Breast epithelium (tissue), 3 donors: ENCODE data around the gene RYR1.

ENCODE experiments used
- POLR2AphosphoS5 ChIP-seq, 3 donors: sonication (generic); formaldehyde crosslinking; IDR thresholded peaks; one replicate each; pipeline ENCODE4 v1.6.1; 2017; ENCODE audit warnings: antibody characterized with exemption in 3 of 3
- TF ChIP-seq, protein P1 (sequence below), 3 donors: fragments of 450-650 bp; IDR thresholded peaks; one replicate each; pipeline ENCODE4 v1.5.1; 2016 to 2017; ENCODE audit warnings: antibody characterized with exemption in 3 of 3, mild to moderate bottlenecking in 3 of 3, moderate library complexity in 3 of 3

DNA sequence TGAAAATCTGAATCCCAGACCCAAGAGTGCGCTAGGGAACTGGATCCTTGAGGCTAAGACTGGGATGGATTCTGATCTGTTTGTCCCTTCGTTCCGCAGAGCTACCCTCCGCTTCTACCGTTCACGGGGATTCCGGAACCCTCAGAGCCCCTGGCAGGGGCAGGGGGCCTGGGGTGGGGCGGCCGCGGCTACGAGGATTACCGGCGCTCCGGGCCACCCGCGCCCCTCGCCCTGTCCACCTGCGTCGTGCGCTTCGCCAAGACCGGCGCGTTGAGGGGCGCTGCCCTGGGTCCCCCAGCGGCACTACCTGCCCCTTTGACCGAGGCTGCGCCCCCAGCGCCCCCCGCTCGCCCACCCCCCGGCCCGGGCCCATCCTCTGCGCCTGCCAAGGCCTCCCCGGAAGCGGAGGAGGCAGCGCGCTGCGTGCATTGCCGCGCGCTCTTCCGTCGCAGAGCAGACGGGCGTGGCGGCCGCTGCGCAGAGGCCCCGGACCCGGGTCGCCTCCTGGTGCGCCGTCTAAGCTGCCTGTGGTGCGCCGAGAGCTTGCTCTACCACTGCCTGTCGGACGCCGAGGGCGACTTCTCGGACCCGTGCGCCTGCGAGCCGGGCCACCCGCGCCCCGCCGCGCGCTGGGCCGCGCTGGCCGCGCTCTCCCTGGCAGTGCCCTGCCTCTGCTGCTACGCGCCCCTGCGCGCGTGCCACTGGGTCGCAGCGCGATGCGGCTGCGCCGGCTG lies 37.9 kb upstream of the RYR1 start:
- TF ChIP-seq, protein P1, sequence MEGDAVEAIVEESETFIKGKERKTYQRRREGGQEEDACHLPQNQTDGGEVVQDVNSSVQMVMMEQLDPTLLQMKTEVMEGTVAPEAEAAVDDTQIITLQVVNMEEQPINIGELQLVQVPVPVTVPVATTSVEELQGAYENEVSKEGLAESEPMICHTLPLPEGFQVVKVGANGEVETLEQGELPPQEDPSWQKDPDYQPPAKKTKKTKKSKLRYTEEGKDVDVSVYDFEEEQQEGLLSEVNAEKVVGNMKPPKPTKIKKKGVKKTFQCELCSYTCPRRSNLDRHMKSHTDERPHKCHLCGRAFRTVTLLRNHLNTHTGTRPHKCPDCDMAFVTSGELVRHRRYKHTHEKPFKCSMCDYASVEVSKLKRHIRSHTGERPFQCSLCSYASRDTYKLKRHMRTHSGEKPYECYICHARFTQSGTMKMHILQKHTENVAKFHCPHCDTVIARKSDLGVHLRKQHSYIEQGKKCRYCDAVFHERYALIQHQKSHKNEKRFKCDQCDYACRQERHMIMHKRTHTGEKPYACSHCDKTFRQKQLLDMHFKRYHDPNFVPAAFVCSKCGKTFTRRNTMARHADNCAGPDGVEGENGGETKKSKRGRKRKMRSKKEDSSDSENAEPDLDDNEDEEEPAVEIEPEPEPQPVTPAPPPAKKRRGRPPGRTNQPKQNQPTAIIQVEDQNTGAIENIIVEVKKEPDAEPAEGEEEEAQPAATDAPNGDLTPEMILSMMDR (IDR thresholded peaks at IDR 0.05): no peak
- no peak for TF ChIP-seq POLR2AphosphoS5 (IDR thresholded peaks at IDR 0.05)
